OCI-LY7 (cell line): Measurements from ENCODE around the gene GNB1L.

Experiments
- CTCF ChIP-seq: fragments of 200-600 bp; sonication (generic); conservative IDR thresholded peaks from 2 replicates; pipeline ENCODE4 v1.5.1; 2014; ENCODE audit warnings: mild to moderate bottlenecking, antibody characterized with exemption, low read length, moderate library complexity, mixed read lengths
- EZH2phosphoT487 ChIP-seq: fragments of 200-600 bp; sonication (generic); IDR thresholded peaks from 2 replicates; pipeline ENCODE4 v1.6.1; 2018; ENCODE audit warnings: low read depth, borderline replicate concordance, mild to moderate bottlenecking, mixed run types, antibody characterized with exemption, low read length, moderate library complexity, mixed read lengths

- no peak for TF ChIP-seq CTCF
- no peak for TF ChIP-seq EZH2phosphoT487
Measured at GRCh38 chr22:19745155-19746101, 109.2 kb downstream of the GNB1L start.
